Fibroblast of skin of scalp (primary cell): Measurements from ENCODE around the gene ADM2.

Source experiments
- DNase-seq: peaks from one replicate; pipeline ENCODE4 v3.0.0-alpha.2; 2013

ADM2 gene

DNA sequence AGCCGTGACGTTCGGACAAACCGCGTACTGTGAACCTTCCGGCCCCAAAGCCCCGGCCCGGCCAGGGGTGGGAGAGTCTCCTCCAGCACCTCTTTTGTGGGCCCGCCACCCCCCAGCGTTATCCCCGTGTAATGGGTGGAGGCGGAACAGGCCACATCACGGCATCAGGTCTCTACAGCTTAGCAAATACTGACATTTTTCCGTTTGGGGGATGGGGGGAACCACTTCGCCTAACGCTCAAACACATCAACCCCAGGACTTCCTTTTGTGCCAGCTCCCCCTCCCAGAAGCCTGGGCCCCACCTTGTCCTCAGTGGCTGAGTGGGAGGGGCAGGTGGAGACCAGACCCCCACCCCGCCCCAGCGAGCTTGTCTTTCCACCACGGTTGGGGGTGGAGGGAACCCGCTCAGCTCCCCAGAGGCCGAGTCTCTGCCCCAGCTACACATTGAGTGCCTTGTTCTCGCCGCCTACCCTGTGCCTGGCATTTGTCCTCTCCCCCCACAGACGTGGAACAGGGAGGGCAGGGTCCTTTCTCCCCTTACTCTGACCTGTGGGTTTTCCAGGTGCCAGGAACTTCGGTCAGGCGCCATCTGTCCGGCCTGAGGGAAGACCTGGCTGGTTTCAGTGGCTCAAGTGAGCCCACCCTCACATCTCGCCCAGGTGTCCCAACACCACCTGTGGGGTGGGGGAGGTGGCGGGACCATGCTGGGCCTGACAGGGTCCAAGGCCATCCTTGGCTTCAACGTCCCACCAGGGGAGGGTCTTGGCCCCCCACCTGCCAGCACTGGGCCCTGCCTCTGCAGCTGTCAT, 36.1 kb upstream of the ADM2 start:
- DNase-seq, result no peak

DNA sequence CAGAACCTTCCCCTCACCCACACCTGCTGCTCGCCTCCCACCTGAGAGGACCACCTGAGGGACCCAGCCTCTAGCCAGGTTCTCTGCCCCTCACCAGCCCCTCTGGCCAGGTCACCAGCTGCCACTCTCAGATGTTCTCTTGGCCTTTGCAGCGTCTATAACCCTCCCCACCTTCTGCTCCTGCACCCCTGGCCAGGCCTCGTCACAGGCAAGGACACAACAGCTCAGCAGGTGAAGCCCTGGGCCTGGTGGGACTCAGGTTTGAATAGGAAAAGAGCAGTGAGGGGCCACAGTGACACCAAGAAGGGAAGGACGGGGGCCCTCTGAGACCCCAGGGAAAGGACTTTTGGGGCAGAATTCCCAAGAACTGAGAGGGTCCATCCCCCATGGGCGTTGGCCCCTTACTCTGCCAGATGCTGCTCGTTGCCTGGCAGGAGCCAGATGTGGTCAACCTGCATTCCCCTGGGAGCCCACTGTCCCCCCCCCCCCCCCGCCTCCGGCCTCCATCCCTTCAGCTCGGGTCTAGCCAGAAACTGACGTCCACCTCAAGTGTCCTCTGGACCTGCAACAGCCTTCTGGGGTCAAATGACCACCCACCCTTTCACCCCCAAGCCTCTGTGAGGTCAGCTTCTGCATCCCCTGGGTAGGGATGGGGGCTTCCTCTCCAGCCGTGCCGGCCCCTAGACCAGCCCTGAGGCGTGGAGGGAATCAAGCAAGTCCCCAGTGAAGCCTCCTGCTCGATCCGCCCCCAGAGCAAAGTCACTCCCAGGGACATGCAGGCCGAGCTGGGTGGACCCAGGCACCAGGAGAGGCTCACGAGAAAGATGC, 35.2 kb upstream of the ADM2 start:
- DNase-seq, result no peak

GRCh38 chr22:50446708-50447575, 34.4 kb upstream of the ADM2 start:
- no peak for DNase-seq

DNA sequence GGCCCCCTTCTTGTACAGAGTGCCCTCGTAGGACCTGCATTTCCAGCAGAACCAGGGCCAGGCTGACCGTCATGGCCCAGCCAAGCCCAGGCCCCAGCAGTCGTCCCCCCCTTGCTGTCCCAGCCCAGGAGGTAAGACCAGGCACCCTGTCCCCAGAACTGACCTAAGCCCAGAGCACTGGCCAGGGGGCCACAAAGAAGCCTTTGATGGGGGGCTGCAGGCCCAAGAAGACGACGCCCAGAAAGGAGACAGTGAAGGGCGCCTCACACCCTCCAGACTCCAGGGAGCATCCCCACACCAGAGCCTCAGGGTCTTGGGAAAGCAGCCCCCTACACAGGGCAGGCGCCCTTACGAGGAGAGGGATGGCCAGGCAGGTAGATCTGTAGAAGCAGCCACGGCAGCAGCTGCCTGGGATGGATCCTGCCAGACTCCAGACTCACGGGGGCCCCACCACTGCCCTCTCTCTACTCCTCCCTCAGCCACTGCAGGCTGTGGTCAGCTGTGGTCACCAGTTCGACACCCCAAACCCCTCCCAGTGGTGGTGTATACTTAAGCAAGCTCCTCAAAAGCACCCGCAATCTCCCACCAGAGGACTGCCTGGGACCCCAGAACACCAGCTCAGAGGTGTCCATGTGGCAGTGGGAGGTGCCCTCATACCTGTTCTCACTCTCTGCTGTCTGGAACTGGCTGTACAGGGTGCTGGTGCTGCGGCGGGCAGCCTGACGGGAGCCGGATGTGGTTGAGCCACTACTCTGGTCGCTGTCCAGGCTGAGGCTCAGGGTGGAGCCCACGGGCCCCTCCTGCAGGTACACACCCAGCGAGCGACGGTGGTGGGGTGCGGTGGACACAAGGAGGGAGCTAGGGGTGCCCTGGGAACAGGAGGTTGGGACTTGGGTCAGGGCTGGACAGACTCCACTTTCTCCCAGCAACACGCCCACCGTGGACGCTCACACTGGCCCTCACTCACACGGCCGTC, 33.5 kb upstream of the ADM2 start:
- DNase-seq, result no peak

DNA sequence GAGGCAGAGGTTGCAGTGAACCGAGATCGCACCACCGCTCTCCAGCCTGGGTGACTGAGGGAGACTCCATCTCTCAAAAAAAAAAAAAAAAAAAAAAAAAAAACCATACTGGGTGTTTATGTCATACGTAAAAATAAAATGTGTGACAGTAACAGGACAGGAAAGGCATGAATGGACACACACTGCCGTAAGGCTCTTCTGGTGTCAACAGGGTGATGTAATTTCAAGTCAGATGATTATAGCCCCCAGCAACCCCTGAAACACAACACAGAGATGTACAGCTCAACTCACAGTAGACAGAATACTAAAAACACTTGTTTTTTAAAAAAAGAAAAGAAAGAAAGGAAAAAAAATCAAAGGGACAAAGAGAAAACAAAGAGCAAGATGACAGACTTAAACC, 28.7 kb upstream of the ADM2 start:
- DNase-seq, result no peak

DNA sequence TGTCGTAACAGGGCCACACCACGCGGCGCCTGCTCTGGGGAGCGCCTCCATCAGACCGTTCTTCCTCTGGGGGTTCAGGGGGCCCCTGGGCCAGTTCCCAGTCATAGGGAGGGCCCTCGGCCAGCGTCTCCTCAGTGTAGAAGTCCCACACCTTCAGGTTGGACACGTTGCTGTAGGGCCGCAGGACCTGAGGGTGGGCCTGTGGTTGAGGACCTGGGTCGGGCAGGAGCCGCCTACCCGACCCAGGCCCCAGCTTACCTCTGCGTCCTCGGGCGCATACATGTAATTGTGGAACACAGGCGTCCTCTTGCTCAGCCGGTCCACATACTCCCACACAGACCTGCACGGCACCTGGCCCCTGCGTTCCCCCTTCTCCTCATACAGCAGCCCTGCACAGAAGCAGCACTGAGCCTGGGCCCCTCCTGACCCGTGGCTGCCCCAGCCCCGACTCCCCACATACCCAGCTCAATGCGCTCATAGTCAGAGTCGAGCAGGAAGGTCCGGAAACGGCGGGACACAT, 26.7 kb upstream of the ADM2 start:
- no peak for DNase-seq

DNA sequence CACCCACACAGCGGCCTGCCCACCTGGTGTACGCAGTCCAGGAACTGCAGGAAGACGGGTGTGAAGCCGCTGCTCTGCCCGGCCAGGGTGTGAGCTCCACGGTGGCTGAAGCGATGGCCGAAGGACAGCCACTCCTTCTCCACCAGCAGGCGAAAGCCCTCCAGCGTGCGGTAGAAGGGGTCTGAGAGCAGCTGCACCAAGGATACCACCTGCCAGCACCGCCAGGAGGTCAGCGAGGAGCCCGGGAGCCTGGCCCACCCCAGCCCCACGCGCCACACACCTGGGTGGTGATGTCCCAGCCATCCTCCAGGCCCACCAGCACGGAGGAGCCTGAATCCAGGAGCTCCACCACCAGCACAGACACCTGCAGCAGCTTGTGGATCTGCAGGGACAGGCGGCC, 26.1 kb upstream of the ADM2 start:
- DNase-seq, result no peak

DNA sequence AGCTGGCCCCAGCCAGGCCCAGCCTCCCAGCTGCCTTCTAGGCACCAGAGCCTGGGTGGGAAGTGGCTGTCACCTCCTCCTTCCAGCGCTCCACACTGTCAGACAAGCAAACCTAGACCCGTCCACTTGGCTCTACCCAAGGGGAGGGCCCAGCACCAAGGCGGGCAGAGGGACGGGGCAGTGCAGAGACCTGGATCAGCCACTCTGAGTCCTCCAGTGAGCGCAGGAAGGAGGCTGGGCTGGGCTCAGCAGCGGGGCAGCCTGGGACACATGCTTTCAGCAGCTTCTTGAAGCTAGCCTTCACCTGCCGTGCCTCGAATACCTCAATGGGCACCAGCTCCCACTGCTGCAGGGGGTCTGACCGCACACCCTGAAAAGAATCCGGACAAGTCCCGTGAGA, 25.3 kb upstream of the ADM2 start:
- DNase-seq, result no peak

DNA sequence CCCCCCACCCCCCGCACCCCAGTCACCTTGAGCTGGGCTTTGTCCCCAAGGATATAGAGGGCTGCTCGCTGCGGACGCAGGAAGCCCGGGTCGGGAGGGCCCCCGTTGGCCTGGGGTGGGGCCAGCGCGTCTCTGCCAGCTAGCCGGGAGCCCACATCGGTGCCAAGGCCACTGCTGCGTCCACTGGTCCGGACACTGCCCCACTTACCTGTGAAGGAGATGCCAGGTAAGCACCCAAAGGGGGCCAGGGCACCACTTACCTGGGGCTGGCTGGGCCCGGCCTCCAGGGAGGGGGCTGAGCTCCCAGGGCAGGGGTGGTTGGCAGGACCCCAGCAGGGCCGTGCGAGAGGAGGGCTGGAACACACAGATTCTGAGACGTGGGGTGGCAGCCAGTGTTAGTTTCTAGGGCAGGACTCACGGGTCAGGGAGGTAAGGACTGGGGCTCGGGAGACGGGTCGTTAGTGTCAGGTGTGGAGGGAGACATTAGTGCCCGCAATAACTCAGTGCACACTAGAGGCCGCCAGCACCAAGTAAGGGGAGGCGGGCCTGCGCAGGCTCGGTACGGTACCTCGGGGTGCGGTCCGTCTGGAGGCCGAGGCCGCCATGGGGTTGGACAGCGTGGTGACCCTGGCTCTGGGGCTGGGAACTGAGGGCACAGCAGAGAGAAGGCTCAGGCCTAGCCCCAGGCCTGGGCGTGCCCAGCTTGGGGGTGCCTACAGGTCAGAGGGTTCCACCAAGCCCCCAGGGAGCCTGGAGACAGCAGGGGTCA, 24.7 kb upstream of the ADM2 start:
- DNase-seq, result no peak

DNA sequence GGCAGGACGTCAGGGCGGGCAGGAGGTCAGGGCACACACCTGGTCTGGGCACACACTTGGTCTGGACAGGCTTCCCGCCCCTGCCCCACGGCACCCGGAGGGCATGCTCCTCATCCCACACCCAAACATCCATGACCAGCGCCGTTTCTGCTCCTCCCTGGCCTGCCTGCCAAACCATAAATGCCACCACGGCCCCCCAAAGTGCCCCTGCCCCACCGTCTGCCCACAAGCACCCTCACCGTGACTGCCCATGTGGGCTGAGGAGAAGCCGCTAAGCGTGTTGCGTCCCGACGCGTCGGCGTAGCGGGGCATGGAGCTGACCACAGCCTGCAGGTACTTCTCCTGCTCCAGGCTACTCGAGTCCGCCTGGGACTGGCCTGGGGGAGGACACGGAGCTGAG, 22.3 kb upstream of the ADM2 start:
- no peak for DNase-seq

GRCh38 chr22:50459496-50460140, 21.7 kb upstream of the ADM2 start:
- no peak for DNase-seq

GRCh38 chr22:50460938-50461337, 20.4 kb upstream of the ADM2 start:
- no peak for DNase-seq

GRCh38 chr22:50461536-50461935, 19.8 kb upstream of the ADM2 start:
- DNase-seq, result no peak

DNA sequence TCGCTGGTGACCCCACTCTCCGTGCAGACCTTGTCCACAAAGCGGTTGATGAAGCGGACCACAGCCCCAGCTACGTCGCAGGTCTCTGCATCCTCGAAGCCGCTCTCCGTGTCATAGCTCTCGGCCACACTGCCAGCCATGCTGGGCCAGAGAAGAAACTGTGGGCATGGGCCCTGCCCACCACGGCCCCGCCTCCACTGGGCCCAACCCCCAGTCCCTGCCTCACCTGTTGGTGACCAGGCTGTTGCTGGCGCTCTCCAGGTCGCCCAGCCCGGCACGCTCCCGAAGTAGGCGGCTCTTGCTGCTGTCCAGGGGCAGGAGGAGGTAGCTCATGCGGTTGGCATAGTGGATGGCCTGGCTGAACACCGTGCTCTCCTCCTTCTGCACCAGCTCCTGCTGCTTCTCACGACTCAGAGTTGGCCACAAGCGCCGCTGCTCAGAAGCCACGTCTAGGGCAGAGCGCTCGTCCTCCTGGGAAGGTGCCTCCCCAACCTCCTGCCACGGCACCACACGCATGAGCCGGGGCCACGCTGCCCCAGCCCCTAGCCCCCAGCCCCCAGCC, 19.3 kb upstream of the ADM2 start:
- DNase-seq, result no peak

DNA sequence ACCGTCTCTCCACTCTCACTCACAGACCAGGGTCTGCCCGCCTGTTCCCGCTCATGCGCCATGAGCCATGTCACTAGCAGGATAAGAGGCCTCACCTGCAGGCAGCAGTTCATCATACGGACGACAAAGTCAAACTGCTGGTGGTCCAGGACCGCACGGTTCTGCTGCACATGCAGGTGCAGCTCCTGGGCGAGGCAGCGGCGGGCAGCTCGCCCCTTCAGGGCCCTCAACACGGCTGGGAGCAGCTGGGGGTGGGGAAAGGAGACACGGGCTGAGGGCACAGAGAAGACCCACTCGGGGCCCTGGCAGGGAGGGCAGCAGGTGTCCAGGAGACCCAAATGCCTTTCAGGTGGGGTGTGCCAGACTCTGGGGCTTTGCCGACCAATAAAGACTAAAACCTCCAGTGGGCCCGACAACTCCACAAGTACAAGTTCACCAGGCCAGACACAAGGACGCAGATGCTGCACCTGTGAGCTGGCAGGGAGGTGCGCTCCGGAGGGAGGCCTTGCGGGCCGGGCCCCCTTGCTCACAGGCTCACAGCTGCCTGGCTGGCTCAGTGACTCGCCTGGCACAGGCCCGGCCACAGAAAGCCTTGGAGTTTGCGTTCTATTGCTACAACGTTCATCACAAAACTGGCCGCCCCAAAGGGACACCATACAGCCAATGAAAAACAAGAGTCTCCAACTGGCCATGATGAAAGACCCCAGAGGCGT, 18.0 kb upstream of the ADM2 start:
- no peak for DNase-seq

DNA sequence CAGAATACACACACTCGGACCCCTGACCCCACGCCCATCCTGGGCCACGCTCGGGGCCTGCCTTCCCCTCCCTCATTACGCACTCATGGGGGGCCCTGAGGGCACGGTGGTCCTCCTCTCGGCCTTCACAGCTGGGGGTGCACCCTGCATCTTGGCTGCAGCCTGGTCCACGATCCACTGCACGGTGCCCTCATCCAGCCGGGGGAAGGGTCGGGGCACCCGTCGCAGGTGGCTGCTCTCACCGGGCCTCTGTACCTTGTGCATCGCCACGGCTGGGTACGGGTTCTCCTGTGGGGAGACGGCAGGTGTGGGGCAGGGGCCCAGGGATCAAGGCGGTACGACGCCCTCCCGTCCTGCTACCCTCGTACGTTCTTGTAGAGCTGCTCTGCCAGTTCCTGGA, 16.9 kb upstream of the ADM2 start:
- DNase-seq, result no peak

- DNase-seq, result no peak
These were observed 16.0 kb upstream of the ADM2 start for GRCh38 chr22:50465066-50465930.

GRCh38 chr22:50467341-50467740, 14.0 kb upstream of the ADM2 start:
- no peak for DNase-seq
